B cell (primary cell): ENCODE measurements around the gene PHACTR2.
"Not testable (repeated sequence)": the region's sequence is repeated elsewhere in the genome, so short reads cannot be mapped to it uniquely, and the experiment has no call there.

Experiments used
- CTCF ChIP-seq: fragments of 200-600 bp; IDR thresholded peaks from one replicate; pipeline ENCODE4 v1.8.0; 2022; ENCODE audit warnings: antibody characterized with exemption, mild to moderate bottlenecking
- EZH2 ChIP-seq: IDR thresholded peaks from 2 replicates; pipeline ENCODE4 v1.6.1; 2012; ENCODE audit warnings: borderline replicate concordance, low read depth, mild to moderate bottlenecking, moderate library complexity, low read length; ENCODE audit not compliant: insufficient read depth, poor library complexity, severe bottlenecking

GRCh38 chr6:143851706-143852105, 173.9 kb downstream of the PHACTR2 start:
- TF ChIP-seq CTCF, EZH2: not testable (repeated sequence)
